Activated CD4-positive, alpha-beta T cell treated with anti-CD3 and anti-CD28 coated beads, Interleukin-2, amount 50 U/mL, for 1 hour (primary cell): ENCODE results near the gene CD28.

Experiments used
- DNase-seq: peaks from one replicate; pipeline ENCODE4 v3.0.0-alpha.2; 2020

Gene CD28

DNA sequence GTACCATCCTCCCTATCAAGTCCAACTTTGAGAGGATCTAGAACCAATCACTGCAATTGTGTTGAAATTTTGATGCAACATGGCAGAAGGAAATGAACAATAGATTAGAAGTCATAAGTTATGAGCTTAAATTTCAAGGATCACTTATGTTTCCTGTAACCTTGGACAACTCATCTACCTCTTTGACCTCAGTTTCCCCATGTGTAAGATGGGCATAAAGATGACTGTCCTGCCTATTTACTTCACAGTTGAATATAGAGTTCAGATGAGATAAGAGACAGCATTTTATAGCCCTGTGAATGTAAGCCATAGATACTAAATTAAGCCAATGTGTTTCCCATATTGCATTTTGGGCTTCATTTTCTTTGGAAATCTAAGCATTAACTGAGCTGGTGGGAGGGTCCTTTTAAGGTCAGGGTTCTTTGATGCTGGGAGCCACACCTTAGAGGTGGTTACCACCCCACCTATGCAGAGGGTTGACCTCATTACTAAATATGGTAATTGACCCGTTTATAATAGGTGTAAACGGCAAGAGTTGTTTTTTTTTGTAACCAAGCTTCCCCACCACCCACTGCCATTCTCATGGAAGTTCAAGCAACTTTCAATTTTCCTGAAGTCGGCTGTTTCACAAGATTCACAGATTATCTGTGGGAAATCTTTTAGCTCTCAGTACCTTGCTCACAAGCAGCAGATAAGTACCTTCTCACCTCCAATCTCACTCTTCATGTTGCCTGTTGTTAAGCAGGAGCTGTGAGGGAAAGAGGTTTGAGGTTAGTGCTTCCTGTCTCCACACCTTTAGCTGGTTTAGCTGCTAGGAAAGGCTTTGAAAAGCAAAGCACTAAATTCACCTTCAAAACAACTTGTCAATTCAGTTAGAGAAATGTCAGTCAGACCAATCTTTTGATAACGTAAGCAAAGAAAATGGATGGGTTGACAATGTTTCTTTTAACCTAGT, 13.3 kb downstream of the CD28 start:
- no peak for DNase-seq

DNA sequence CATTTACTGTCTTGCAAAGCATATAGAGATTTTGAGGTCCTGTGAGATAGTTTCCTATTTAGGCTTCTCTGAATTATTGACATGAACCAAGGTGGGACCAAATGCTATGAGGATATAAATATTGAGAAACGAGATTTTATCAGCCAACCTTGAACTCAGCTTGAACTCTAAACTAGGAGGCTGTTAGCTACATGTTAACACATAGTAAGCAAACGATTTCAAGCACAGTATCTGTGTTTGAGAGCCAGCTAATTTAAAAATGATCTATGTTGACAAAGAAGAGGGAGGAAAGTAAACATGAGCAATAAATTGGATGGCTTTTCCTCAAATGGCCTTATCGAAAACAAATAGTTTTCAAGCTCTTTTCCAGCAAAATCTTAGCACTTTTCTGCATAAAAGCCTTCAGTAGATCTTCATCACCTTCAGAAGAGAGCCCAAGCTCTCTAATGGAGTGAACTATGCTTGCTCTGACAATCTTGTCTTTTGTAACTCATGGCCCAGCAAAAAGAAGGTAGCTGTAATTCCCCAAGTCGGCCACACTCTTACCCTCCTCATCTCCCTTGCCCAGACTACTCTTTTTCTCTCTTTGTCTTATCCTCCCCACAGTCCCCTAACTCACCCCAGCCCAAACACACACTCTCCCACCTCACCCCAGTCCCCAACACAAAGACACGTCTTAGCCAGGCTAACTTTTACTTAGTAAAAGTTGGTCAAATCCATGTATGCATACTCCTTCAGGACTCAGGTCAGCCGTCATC, 14.7 kb downstream of the CD28 start:
- DNase-seq = no peak

DNA sequence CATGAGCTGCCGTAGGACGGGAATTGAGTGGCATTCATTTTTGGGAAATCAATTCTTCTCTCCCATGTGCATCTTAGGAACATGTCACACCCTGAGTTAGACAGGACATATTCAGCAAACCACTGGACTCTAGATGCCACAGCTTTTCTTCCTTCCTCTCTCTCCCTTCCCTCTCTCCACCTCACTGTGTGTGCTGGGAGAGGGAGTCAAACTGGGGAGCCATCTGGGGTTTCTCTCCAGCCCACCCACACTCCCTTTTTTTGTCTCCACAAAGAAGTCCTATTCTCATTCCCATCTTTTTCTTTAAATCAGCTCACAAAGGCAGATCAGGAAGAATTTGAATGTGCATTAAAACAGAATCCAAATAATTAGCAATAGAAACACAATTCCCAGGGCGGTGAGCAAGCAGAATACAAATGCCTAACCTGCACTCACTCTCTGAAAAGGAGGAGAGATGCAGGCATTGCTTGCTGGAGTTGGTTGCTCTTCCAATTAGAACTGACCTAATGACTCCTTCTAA, 15.4 kb downstream of the CD28 start:
- DNase-seq = no peak

DNA sequence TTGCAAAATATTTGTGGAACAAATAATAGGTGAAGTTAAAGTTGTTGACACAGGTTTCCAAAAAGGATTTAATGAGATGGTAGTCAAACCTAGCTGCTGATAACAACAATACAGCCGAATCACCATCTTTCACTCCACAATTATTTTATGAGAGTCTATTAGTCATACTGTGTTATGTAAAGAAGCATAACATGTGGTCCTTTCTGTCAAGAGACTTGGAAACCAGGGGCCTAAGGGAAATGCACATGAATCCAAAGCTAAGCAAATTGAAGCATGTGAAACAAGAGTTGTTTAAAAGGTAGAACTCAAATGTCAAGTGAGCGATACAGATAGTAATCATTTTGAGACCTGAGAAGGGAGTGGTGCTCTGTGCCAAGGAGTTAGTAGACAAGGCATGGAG, 16.0 kb downstream of the CD28 start:
- no peak for DNase-seq

DNA sequence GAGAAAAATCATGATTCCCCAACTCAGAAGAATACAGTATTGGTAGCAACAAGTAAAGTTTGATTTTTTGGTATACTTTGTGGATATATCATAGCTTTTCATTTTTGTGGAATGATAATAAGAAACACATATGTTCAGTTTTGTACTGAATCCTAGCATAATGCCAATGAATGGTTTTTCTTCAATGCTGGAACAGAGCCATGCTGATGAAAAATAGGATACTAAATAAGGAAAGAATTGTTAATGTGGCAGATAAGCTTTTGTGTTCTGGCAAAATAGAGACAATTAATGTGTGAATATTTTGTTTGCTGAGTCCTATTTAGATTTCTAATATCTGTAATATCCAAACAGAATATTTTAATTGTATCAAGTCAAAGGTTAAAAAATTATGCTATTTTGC, 21.9 kb downstream of the CD28 start:
- DNase-seq = no peak

DNA sequence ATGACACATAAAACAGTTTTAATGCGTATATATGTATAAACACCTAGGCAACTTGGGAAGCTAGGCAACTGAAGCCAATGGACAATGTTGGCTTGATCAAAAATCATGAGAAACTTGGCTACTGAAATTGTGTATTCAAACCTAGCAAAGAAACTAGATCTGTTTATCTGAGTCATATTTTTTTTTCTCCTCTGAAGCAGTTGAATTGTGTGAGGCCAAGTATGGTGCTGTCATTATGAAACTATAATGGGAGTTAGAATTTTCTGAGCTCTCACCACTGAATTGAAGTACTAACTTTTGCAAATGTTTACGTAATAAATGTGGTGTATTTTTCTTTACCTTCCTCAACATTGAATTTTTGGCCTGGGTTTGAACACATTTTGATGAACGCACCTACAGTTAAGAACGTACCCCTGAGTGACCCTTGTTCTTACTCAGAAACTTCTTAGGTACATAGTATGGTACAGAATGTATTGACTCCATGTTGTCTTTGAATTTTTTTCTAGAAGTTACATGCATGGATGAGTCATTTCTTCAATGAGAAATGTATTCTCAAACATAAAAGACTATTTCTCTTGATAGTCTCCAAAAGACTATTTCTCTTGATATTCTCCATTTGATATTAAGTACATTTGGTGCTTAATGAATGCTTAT, 23.8 kb downstream of the CD28 start:
- DNase-seq = no peak

DNA sequence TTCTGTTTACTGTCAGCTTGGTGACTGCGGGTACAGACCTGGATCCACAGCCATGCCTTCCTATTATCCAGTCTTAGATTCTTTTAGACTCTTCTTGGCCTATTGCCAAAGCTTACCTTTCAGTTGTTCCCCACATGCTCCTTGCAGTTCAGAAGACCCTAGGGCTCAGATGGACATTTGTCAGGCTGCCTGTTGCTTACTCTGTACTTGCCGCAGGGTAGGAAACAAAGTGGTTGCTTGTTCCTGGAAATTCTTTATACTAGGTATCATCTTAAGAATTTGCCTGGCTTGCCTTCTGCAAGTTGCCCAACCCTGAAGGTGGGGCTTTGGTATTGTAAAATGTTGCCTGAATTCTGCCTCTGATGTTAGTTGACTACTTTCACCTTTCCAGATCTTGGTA, 24.4 kb downstream of the CD28 start:
- DNase-seq = no peak

DNA sequence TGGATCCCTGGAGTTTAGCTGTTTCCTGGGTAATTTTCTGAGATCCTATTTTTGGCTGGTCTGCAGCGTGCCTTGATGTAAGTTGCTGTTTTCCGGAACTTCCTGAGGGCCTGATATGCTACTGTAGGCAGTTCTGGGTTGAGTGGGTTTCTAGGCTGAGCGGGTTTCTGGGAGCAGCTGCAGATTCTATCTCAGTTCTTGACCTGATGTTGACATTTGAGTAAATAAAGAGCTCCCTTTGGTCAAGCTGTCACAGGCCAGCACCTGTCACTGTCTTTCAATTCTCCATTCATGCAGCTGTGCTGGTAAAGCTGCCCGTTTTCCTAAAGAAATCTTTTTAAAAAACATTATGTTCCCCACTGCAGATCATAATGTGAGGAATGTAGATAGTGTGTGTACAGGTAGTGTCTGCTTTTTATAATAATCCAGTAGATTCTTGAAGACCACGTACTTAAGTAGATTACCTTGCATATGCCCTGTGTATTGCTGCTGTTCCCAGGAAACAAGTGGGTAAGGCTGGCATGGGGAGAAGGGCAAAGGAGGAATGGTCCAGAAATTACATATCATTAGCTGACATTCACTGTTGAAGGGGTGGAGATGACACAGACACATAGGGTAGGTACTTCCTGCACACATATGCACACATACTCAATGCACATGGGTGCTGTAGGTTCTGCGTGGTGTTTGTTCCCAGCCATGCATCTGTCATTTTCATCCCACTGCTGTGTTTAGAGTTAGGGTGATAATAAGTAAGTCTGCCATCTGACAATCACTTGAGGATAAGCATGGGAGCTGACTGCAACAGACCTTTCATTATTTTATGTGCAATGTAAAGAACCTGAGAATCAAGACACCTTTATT, 25.9 kb downstream of the CD28 start:
- no peak for DNase-seq

DNA sequence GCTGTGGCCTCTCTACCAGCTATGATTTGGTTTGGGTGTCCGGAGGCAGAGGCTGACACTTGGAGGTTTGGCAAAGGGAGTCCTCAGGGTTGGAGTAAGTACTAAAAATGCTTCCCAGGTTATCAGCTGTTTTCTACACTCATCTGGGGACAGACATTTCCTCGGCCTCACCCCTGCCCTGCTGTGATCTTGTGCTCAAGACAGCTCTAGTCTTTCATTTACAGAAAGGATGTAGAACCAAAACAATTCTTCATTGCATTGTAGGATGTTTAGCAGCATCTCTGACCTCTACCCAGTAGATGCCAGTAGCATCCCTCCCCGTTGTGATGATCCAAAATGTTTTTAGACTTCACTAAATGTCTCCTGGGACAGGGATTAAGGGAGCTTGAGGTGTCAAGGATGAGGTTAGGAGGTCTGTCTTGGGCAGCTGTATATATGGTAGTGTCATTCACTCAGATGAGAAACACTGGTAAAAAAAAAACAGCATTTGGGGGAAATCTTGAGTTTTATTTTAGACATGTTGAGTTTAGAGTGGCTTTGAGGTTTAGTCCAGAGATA, 26.6 kb downstream of the CD28 start:
- no peak for DNase-seq

DNA sequence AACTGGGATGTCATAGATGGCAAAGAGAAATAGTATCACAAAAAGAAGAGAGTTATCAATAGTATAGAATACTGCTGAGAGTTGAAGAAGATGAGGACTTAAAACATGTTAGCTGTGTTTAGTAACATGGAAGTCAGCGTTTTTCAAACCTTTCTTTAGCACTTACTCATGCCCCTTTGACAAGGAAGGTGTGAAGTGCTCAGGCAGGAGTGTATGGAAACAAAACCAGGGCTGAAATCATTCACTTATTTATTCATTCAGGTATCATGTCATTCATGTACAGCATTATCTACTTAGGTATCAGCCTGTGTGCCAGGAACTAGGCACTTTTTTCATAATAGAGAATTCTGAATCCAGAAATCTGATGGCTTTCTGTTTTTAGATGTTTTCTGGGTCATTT, 27.2 kb downstream of the CD28 start:
- no peak for DNase-seq

DNA sequence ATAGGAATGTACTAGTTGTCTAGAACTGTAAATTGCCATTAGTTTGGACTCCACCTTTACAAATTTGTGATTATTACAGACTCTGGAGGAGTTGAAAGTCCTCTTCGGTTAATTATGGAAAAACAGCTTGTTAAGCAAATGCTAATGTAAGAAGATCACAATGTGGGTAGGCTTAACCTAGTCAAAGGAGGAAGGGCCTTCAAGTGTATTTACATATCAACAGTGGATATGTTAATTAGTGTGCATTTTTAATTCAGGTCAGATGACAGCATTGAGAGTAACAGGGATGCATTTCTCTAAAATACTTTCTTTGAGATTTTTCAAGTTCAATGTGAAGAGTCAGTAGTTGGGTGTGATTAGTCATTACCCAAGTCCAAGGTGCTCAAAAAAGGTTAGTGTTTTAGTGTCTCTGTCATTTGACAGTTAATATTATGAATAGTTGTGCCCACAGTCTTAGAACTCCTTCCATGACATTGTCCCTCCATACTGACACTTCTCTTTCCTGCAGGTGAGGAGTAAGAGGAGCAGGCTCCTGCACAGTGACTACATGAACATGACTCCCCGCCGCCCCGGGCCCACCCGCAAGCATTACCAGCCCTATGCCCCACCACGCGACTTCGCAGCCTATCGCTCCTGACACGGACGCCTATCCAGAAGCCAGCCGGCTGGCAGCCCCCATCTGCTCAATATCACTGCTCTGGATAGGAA, 28.0 kb downstream of the CD28 start:
- no peak for DNase-seq

DNA sequence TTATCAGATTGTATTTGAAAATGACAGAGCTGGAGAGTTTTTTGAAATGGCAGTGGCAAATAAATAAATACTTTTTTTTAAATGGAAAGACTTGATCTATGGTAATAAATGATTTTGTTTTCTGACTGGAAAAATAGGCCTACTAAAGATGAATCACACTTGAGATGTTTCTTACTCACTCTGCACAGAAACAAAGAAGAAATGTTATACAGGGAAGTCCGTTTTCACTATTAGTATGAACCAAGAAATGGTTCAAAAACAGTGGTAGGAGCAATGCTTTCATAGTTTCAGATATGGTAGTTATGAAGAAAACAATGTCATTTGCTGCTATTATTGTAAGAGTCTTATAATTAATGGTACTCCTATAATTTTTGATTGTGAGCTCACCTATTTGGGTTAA, 30.9 kb downstream of the CD28 start:
- no peak for DNase-seq

DNA sequence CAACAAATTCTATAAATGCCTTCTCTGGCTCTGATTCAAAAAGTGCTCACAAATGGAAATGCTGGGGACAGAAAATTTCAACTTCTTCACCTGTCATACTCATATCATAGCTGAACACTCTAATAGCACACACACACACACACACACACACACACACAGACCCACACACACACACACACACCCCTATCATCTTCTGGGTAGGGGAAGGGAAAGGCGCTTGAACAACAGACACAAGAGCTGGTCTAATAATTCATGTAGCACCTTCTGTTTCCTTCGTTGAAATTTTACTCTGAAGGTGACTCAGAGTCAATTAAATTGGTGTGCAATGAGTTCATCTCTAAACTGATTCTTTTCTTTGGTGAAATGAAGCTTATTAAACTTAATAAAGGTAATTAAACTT, 32.9 kb downstream of the CD28 start:
- DNase-seq = no peak

DNA sequence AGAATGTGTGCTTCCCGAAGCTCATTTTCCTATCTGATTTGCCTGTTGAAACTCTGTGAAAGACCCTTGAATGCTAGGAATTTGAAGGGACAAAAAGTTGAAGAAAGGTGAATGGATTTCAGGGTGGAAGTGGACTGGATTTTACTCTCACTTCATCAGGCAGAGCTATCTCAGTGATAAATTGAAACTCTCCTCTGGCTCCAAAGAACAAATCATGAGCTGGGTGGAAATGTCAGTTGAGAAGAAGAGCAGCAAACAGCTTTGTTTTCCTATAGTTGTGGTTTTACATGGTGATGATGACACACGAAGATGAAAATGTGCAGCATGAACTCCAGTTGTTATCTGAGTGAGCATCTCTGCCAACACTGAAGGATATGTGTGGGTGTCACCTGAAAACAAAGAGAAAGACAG, 34.4 kb downstream of the CD28 start:
- DNase-seq = peak; percentile 17

DNA sequence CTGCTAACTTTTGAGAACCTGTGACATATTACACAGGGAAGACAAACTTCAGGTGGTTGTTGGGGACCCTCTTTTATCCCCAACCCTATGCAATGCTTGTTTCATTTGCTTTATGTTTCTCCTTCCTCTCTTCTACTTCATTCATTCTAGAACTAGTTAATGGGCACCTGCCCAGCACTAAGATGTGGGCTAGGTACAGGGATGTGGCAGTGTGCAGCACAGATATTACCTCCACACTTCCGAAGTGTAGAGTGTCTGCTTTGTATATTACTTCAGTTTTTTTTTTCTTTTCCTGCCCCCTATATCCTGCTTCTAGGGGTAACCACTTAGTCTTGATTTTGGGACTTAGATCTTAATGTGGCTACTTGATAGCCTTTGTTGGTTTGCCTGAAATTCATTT, 35.1 kb downstream of the CD28 start:
- DNase-seq = no peak

DNA sequence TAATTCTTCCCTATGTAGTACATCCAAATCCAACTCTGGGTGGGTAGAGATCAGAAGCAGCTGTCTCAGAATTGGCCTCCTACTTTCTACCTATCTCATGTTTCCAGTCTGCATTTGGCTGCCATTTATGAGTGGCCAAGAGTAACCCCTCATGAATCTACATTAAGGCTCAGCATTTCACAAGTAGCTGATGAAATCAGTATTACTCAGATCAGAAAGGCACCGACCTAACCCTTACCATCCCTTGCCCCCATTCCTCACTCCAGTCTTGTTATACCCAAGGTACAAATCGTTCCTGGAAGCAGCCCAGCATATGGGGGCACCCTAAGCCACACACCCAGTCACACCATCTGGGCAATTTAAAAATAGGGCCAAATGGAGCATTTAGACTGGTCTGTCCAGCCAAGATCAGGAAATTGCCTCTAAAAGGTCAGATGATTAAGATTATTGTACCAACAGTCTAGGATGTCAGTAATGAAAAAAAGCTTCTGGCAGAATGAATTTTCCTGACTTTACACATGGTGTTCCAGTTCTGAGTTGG, 37.1 kb downstream of the CD28 start:
- DNase-seq = no peak

DNA sequence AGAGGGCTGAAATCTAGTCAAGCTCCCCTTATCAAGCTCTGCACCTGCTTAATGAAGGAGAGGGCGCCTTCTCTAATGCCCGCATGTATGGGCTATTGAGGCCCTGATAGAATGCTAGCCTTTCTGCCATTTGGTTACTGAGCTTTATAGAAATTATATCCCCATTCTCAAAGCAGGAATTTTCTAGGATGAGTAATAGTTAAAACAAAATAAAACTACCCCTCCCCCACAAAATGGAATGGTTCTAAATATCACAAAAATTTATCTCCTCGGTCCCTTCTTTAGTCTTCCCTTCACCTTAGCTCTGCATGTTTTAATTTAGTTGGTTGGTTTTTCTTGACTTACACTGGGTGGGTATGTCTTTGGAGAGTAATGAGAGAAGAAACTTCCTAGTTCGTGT, 37.7 kb downstream of the CD28 start:
- no peak for DNase-seq

DNA sequence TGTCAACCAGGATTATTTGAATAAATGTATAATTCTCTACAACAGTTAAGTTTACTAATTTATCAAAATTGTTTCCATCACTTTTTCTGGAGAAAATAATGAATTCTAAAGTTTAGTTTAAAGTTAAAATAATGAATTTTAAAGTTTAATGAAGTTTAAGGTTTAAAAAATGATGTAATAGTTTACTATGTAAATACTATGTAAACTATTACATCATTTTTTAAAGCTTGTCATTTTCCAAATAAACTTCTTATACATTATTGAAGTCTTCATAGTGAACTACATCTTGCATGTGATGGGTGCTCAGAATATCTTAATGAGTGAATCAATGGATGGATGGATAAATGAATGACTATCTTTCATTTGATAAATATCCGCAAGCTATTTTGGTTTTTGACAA, 38.8 kb downstream of the CD28 start:
- no peak for DNase-seq

DNA sequence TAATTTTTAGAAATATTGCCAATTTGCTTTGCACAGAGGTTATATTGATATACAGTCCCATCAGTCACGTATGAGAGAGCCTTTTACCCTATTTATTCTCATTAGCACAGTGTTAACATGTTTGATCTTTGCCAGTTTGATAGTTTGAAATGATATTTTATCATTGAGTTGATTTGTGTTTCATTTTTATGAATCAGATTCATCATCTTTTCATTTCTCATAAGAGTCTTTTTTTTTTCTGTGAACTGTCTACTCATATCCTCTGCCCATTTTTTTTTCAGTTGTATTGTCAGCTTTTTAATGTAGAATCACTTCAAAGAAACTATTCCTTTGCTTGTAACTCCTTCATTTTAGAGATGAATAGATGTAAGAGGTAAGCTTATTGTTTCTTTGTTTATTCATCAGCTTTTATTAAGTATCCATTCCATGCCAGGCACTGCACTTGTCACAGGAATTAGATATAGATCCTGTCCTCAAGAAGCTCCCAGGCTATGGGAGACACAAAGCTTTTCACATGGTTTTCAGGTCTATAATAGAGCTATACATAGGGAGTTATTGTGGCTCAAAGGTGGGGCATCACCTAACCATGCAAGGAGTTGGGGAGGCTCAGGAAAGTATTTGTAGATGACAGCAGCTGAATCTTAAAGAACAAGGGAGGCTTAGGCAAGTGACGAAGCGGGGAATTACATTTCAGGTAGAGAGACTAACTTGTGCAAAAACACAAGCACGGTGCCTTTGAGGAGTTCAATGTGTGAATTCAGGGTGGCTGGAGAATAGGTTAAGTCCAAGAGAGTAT, 42.1 kb downstream of the CD28 start:
- no peak for DNase-seq

DNA sequence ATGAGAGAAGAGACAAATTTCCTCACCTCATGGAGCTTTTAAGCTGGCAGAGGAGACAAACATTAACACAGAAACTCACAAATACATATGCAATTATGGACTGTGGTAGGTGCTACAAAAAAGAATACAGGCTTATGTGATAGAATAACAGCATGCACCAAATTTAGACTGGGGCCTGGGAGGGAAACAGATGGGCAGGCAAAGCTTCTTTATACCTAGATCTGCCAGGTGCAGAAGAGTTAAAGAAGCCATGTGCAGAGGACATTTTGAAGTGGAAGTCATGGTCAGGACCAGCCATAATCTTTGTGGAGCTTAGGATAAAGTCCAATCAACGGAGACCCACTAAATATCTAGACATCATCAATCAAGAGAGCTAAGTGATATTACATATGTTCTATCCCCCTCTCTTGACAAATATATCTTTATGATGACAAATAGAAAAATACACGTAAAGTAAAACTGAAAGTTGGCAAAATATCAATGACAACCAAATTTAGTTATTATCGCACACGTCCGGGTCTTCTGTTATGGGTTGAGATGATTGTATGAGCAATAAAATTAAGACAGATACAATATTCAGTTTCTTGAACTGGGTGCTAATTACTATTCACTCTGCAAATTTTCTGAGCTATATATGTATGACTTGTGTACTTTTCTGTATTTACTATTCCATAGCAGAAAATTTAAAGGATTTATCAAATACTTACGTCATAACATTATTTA, 44.1 kb downstream of the CD28 start:
- no peak for DNase-seq
